NT2/D1 (cell line): Measurements from ENCODE around the gene NLGN1.

Source experiments
- SUZ12 ChIP-seq: IDR thresholded peaks from 2 replicates; pipeline ENCODE4 v1.6.1; 2011; ENCODE audit not compliant: insufficient read length, insufficient read depth; ENCODE audit errors: extremely low read depth
- YY1 ChIP-seq: IDR thresholded peaks from 2 replicates; pipeline ENCODE4 v1.6.1; 2011; ENCODE audit not compliant: insufficient read length, insufficient read depth
- ZNF274 ChIP-seq: IDR thresholded peaks from 2 replicates; pipeline ENCODE4 v1.6.1; 2011; ENCODE audit warnings: mild to moderate bottlenecking, low read depth, low read length

DNA sequence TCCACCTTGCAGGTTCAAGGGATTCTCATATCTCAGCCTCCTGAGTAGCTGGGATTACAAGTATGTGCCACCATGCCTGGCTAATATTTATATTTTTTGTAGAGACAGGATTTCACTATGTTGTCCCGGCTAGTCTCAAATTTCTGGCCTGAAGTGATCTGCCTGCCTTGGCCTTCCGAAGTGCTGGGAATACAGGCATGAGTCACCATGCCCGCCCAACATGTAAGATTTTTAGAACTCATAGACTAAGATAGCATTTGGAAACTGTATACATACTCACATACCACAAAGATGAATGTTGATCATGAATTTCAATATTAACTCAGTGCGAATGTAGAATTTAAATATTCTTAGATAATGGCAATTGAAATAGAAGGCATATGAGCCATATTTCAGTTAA, 718.9 kb downstream of the NLGN1 start:
- TF ChIP-seq SUZ12 (no peak), ZNF274 (no peak), YY1 (no peak)
